CD4-positive, alpha-beta memory T cell (primary cell): ENCODE data around the gene CLDN11. TPM values are rescaled to one million over a fixed set of nuclear protein-coding genes. Genes with fewer than 3 reads are reported as not detected.

Experiments
- CTCF ChIA-PET: fragments of 350-600 bp; sonication (Branson Sonifier 250); formaldehyde crosslinking; loops from one replicate; lab custom pipeline; 2021; ENCODE audit warnings: inconsistent platforms; ENCODE audit not compliant: partially characterized antibody; lab: Charles Lee
- POLR2A ChIA-PET: fragments of 350-600 bp; sonication (Branson Sonifier 250); formaldehyde crosslinking; loops from one replicate; lab custom pipeline; 2021; ENCODE audit not compliant: partially characterized antibody; lab: Charles Lee
- DNase-seq, 5 donors: peaks; one replicate each; pipeline versions ENCODE4 v3.0.0 to v3.0.0-alpha.2; 2020 to 2022; ENCODE audit warnings: mixed read lengths in 1 of 5
- H3K27ac ChIP-seq: one replicate; pipeline ENCODE4 v1.7.0; 2013; ENCODE audit warnings: low read depth, low read length
- H3K27me3 ChIP-seq: 2 replicates; pipeline ENCODE4 v1.7.0; 2013; ENCODE audit warnings: mild to moderate bottlenecking, low read length, moderate library complexity; ENCODE audit not compliant: insufficient read depth
- H3K36me3 ChIP-seq: 2 replicates; pipeline ENCODE4 v1.7.0; 2013; ENCODE audit warnings: mild to moderate bottlenecking, low read length, moderate library complexity; ENCODE audit not compliant: insufficient read depth
- H3K4me1 ChIP-seq: 2 replicates; pipeline ENCODE4 v1.7.0; 2013; ENCODE audit warnings: mild to moderate bottlenecking, low read length, moderate library complexity; ENCODE audit not compliant: insufficient read depth
- H3K4me3 ChIP-seq, 2 donors: one replicate each; pipeline ENCODE4 v1.7.0; 2013; ENCODE audit warnings: low read length in 2 of 2, mild to moderate bottlenecking in 1 of 2
- H3K9me3 ChIP-seq, 2 donors: one replicate each; pipeline ENCODE4 v1.7.0; 2013; ENCODE audit warnings: low read length in 2 of 2, control low read depth in 1 of 2; ENCODE audit not compliant: control insufficient read depth in 1 of 2
- H3K27ac Mint-ChIP-seq, 7 donors: one replicate each; pipeline ENCODE4 v1.8.0; 2020 to 2021; ENCODE audit warnings: mixed read lengths in 7 of 7, mild to moderate bottlenecking in 6 of 7, inconsistent platforms in 3 of 7, moderate library complexity in 3 of 7
- H3K27me3 Mint-ChIP-seq, 2 donors: one replicate each; pipeline ENCODE4 v1.8.0; 2020 to 2021; ENCODE audit warnings: mixed read lengths in 2 of 2
- H3K36me3 Mint-ChIP-seq, 2 donors: one replicate each; pipeline ENCODE4 v1.8.0; 2020 to 2021; ENCODE audit warnings: mixed read lengths in 2 of 2, inconsistent platforms in 1 of 2, mild to moderate bottlenecking in 1 of 2
- H3K4me1 Mint-ChIP-seq, 4 donors: one replicate each; pipeline ENCODE4 v1.8.0; 2020 to 2021; ENCODE audit warnings: mixed read lengths in 4 of 4, mild to moderate bottlenecking in 1 of 4
- H3K4me3 Mint-ChIP-seq, 8 donors: one replicate each; pipeline ENCODE4 v1.8.0; 2020 to 2021; ENCODE audit warnings: mixed read lengths in 8 of 8, mild to moderate bottlenecking in 7 of 8, moderate library complexity in 6 of 8, inconsistent platforms in 3 of 8
- H3K9me3 Mint-ChIP-seq, 8 donors: one replicate each; pipeline ENCODE4 v1.8.0; 2020 to 2021; ENCODE audit warnings: mixed read lengths in 8 of 8, mild to moderate bottlenecking in 5 of 8, inconsistent platforms in 3 of 8, moderate library complexity in 1 of 8
- intact Hi-C: fragments of 100-400 bp; cut with micrococcal nuclease; formaldehyde crosslinking; loops from one replicate; pipeline ENCODE4 v1.15.1; 2023
- polyA plus RNA-seq, 2 donors: library from polyadenylated mRNA; unstranded; fragments of 300-500 nt; fragmentation: Illumina TruSeq; gene quantifications; one replicate each; pipeline ENCODE4 v1.2.3, GENCODE V29; 2021
- total RNA-seq, 2 experiments: library from RNA; stranded (reverse); gene quantifications; one replicate each; pipeline ENCODE4 v1.2.3, GENCODE V29; 2021

CLDN11 gene
- total and polyA plus RNA-seq, 4 experiments from 2014 or later: 0.32 to 0.33 TPM; not detected in 2

DNA sequence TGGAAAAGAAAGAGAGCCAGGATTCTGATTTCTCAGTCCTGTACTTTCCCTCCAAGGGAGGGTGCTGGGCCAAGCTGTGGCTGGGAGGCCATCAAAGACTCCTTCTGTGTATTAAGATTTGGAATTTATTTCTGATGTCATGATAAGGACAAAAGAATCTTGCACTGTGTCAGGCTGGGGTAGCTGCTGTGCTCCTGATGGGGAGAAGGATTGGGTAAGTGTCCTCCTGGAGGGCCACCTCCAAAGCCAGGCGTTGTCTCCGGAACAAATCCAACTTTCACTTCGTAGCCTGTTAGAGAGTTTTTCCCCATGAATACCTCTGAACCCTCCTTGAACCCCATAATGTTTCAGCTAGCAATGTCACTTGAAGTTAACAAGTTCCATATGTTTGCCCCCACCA lies 29.9 kb downstream of the CLDN11 start:
- intact Hi-C loops: no loop called here
- no peaks in the 10 kb centered on the region for H3K9me3 Mint-ChIP-seq
- no peaks in the 10 kb centered on the region for H3K36me3 ChIP-seq
- no peak for DNase-seq
- H3K4me3 ChIP-seq: no peak overlapping the region
- no peaks in the 10 kb centered on the region for H3K4me1 ChIP-seq
- no peaks in the 10 kb centered on the region for H3K9me3 ChIP-seq
- peak overlapping the region in 1 of 7 donors; percentile 60 for H3K27ac Mint-ChIP-seq
- ChIA-PET CTCF (no interaction called here), POLR2A (no interaction called here)
- H3K4me3 Mint-ChIP-seq: no peak overlapping the region
- no peak overlapping the region for H3K27ac ChIP-seq
- no peaks in the 10 kb centered on the region for H3K27me3 ChIP-seq
- no peaks in the 10 kb centered on the region for H3K4me1 Mint-ChIP-seq
- H3K36me3 Mint-ChIP-seq: no peaks in the 10 kb centered on the region
- peaks cover 0 to 2% of the 10 kb centered on the region in 2 donors for H3K27me3 Mint-ChIP-seq

DNA sequence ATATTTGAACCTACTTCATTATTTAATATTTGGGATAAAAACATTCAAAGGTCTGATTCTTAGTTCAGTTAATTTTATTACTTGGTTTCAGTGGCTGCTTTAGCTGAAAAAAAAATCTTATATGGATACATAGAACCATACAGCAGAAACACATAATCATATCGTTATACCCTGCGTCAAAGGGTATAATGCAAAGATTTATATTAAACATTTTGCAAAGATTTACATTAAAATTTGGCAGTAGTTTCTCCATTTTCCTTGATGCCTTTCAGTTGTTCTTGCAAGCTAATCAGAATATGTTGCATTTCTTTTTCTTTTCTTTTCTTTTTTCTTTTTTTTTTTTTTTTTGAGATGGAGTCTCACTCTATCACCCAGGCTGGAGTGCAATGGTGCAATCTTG lies 31.4 kb downstream of the CLDN11 start:
- Mint-ChIP-seq H3K36me3 (no peaks in the 10 kb centered on the region), H3K27me3 (peaks cover 0 to 2% of the 10 kb centered on the region in 2 donors), H3K4me3 (no peak overlapping the region), H3K4me1 (no peaks in the 10 kb centered on the region), H3K9me3 (no peaks in the 10 kb centered on the region), H3K27ac (no peak overlapping the region)
- H3K36me3 ChIP-seq: no peaks in the 10 kb centered on the region
- H3K4me1 ChIP-seq: no peaks in the 10 kb centered on the region
- DNase-seq: no peak
- H3K9me3 ChIP-seq: no peaks in the 10 kb centered on the region
- H3K4me3 ChIP-seq: no peak overlapping the region
- no peak overlapping the region for H3K27ac ChIP-seq
- ChIA-PET CTCF (no interaction called here), POLR2A (no interaction called here)
- intact Hi-C loops: no loop called here
- no peaks in the 10 kb centered on the region for H3K27me3 ChIP-seq

DNA sequence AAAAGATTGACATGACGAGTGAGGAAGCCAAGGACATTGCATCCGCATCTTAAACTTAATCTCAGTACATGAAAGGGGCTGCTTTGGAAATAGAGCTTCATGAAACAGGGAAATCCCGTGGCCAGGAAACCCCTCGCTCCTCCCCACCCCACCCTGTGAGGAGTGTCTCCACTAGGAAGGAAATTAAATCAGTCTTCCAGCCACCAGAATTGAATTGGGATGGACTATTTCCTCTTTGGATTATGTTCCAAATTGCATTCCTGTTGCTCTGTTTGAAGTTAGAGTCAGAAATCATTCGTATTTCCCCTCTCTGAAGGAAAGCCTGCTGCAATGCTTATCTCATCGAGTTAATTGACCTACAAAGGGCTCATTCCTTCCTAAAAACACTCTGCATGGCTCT lies 35.8 kb downstream of the CLDN11 start:
- intact Hi-C loops: no loop called here
- Mint-ChIP-seq H3K9me3 (peaks cover 0 to 7% (median 0%) of the 10 kb centered on the region in 8 donors), H3K4me3 (no peak overlapping the region), H3K27me3 (peaks cover 6 to 12% of the 10 kb centered on the region in 2 donors), H3K36me3 (no peaks in the 10 kb centered on the region), H3K27ac (no peak overlapping the region), H3K4me1 (no peaks in the 10 kb centered on the region)
- H3K9me3 ChIP-seq: no peaks in the 10 kb centered on the region
- no peaks in the 10 kb centered on the region for H3K4me1 ChIP-seq
- H3K27me3 ChIP-seq: no peaks in the 10 kb centered on the region
- H3K4me3 ChIP-seq: no peak overlapping the region
- POLR2A ChIA-PET: no interaction called here
- no peaks in the 10 kb centered on the region for H3K36me3 ChIP-seq
- H3K27ac ChIP-seq: no peak overlapping the region
- CTCF ChIA-PET: interaction anchor here (1.6 kb wide), 1 partner anchor 10 kb away, joined by 3 read pairs; no protein-coding TSS in a partner anchor
- DNase-seq: no peak

GRCh38 chr3:170458285-170458684 lies 39.6 kb downstream of the CLDN11 start:
- no peak overlapping the region for H3K27ac ChIP-seq
- H3K4me3 ChIP-seq: no peak overlapping the region
- H3K36me3 Mint-ChIP-seq: no peaks in the 10 kb centered on the region
- H3K9me3 ChIP-seq: no peaks in the 10 kb centered on the region
- CTCF ChIA-PET: no interaction called here
- peaks cover 4% of the 10 kb centered on the region for H3K27me3 ChIP-seq
- no peak overlapping the region for H3K27ac Mint-ChIP-seq
- H3K9me3 Mint-ChIP-seq: peaks cover 0 to 7% (median 0%) of the 10 kb centered on the region in 8 donors
- H3K27me3 Mint-ChIP-seq: peaks cover 18 to 24% of the 10 kb centered on the region in 2 donors
- DNase-seq: no peak
- H3K4me3 Mint-ChIP-seq: no peak overlapping the region
- intact Hi-C loops: no loop called here
- no peaks in the 10 kb centered on the region for H3K4me1 Mint-ChIP-seq
- no peaks in the 10 kb centered on the region for H3K4me1 ChIP-seq
- no peaks in the 10 kb centered on the region for H3K36me3 ChIP-seq
- POLR2A ChIA-PET: no interaction called here

DNA sequence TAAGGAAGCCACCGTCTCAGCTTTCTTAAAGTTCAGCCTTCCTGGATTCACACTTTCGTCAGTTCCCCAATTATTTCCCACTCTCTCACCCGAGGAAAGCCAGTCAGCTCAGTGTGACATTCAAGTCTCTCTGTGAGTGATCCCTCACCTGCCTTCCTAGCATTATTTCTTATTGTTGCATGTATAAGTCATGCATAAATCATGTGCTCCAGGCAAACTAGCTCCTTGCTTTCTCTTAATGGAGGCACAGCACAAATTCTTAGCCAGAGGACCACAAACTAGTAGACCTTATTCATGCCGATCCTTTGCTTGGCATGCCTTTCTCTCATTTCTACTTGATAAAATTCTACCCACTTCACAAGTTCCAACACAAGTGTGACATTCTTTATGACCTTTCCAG lies 44.3 kb downstream of the CLDN11 start:
- Mint-ChIP-seq H3K36me3 (no peaks in the 10 kb centered on the region), H3K4me1 (no peaks in the 10 kb centered on the region), H3K9me3 (peaks cover 0 to 2% (median 0%) of the 10 kb centered on the region in 8 donors), H3K27me3 (peaks cover 15 to 23% of the 10 kb centered on the region in 2 donors), H3K4me3 (no peak overlapping the region), H3K27ac (no peak overlapping the region)
- intact Hi-C loops: no loop called here
- peaks cover 5% of the 10 kb centered on the region for H3K27me3 ChIP-seq
- H3K36me3 ChIP-seq: no peaks in the 10 kb centered on the region
- CTCF ChIA-PET: no interaction called here
- POLR2A ChIA-PET: no interaction called here
- no peak overlapping the region for H3K4me3 ChIP-seq
- H3K4me1 ChIP-seq: no peaks in the 10 kb centered on the region
- no peak for DNase-seq
- no peak overlapping the region for H3K27ac ChIP-seq
- no peaks in the 10 kb centered on the region for H3K9me3 ChIP-seq

GRCh38 chr3:170465955-170466354 lies 47.3 kb downstream of the CLDN11 start:
- Histone ChIP-seq H3K9me3 (no peaks in the 10 kb centered on the region), H3K4me1 (no peaks in the 10 kb centered on the region), H3K36me3 (no peaks in the 10 kb centered on the region), H3K27ac (no peak overlapping the region), H3K27me3 (peaks cover 5% of the 10 kb centered on the region), H3K4me3 (no peak overlapping the region)
- Mint-ChIP-seq H3K4me3 (no peak overlapping the region), H3K27ac (no peak overlapping the region), H3K4me1 (no peaks in the 10 kb centered on the region), H3K27me3 (peaks cover 13 to 24% of the 10 kb centered on the region in 2 donors), H3K36me3 (no peaks in the 10 kb centered on the region), H3K9me3 (no peaks in the 10 kb centered on the region)
- intact Hi-C loops: no loop called here
- ChIA-PET CTCF (no interaction called here), POLR2A (no interaction called here)
- no peak for DNase-seq

GRCh38 chr3:170467007-170467406 lies 48.3 kb downstream of the CLDN11 start:
- peak overlapping the region in 1 of 7 donors; percentile 61 for H3K27ac Mint-ChIP-seq
- no peaks in the 10 kb centered on the region for H3K9me3 Mint-ChIP-seq
- intact Hi-C loops: no loop called here
- H3K36me3 Mint-ChIP-seq: no peaks in the 10 kb centered on the region
- ChIA-PET POLR2A (no interaction called here), CTCF (no interaction called here)
- H3K27me3 ChIP-seq: peaks cover 5% of the 10 kb centered on the region
- no peak overlapping the region for H3K27ac ChIP-seq
- no peak overlapping the region for H3K4me3 ChIP-seq
- H3K4me1 ChIP-seq: no peaks in the 10 kb centered on the region
- no peaks in the 10 kb centered on the region for H3K9me3 ChIP-seq
- no peak overlapping the region for H3K4me3 Mint-ChIP-seq
- no peaks in the 10 kb centered on the region for H3K36me3 ChIP-seq
- H3K27me3 Mint-ChIP-seq: peaks cover 13 to 19% of the 10 kb centered on the region in 2 donors
- H3K4me1 Mint-ChIP-seq: no peaks in the 10 kb centered on the region
- DNase-seq: no peak
